Type B pancreatic cell (in vitro differentiated cells): ENCODE results near the gene AMPD2. TPM values are rescaled to one million over a fixed set of nuclear protein-coding genes. Genes with fewer than 3 reads are reported as not detected.

Source experiments
- DNase-seq: peaks from one replicate; pipeline ENCODE4 v3.0.0; 2021; ENCODE audit warnings: mixed read lengths; ENCODE audit not compliant: unreplicated experiment; ENCODE audit errors: extremely low spot score
- H3K27ac Mint-ChIP-seq: 2 replicates; pipeline ENCODE4 v1.8.0; 2021; ENCODE audit warnings: mild to moderate bottlenecking, mixed read lengths
- H3K27me3 Mint-ChIP-seq: 2 replicates; pipeline ENCODE4 v1.8.0; 2021; ENCODE audit warnings: mixed read lengths
- H3K36me3 Mint-ChIP-seq: 2 replicates; pipeline ENCODE4 v1.8.0; 2021; ENCODE audit warnings: mixed read lengths
- H3K4me1 Mint-ChIP-seq: one replicate; pipeline ENCODE4 v1.8.0; 2021; ENCODE audit warnings: mixed read lengths; ENCODE audit not compliant: unreplicated experiment
- H3K4me3 Mint-ChIP-seq: 2 replicates; pipeline ENCODE4 v1.8.0; 2021; ENCODE audit warnings: mild to moderate bottlenecking, mixed read lengths
- H3K9me3 Mint-ChIP-seq: 2 replicates; pipeline ENCODE4 v1.8.0; 2021; ENCODE audit warnings: mixed read lengths
- total RNA-seq: library from RNA; stranded (reverse); gene quantifications from 2 replicates; pipeline ENCODE4 v1.2.1, GENCODE V29; 2021; ENCODE audit warnings: low replicate concordance
- TF ChIP-seq, protein P1 (sequence below): fragments of 200-600 bp; sonication (generic); conservative IDR thresholded peaks from 2 replicates; pipeline ENCODE4 v1.5.0; 2021; ENCODE audit warnings: antibody characterized with exemption, mild to moderate bottlenecking

The AMPD2 gene
- total RNA-seq, 1 donor from 2014 or later: 105 TPM

DNA sequence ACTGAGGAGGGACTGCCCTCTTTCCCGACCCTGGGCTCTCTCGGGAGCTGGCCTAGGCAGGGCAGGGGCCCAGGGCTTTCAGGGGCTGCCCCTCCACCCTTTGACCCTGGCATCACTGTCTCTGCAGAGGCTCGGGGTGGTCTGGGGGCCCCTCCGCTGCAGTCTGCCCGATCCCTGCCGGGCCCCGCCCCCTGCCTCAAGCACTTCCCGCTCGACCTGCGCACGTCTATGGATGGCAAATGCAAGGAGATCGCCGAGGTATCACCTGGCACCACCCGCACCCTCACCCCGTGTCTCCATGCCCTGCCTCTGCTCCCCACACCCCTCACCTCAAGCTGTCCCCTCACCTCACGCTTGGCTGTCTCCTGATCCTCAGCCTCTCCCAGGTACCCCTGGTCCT is 5.5 kb downstream of the AMPD2 start:
- H3K27me3 Mint-ChIP-seq: no peaks in the 10 kb centered on the region
- H3K27ac Mint-ChIP-seq: peak overlapping the region; percentile 48
- peaks cover 24% of the 10 kb centered on the region for H3K4me1 Mint-ChIP-seq
- TF ChIP-seq, protein P1, sequence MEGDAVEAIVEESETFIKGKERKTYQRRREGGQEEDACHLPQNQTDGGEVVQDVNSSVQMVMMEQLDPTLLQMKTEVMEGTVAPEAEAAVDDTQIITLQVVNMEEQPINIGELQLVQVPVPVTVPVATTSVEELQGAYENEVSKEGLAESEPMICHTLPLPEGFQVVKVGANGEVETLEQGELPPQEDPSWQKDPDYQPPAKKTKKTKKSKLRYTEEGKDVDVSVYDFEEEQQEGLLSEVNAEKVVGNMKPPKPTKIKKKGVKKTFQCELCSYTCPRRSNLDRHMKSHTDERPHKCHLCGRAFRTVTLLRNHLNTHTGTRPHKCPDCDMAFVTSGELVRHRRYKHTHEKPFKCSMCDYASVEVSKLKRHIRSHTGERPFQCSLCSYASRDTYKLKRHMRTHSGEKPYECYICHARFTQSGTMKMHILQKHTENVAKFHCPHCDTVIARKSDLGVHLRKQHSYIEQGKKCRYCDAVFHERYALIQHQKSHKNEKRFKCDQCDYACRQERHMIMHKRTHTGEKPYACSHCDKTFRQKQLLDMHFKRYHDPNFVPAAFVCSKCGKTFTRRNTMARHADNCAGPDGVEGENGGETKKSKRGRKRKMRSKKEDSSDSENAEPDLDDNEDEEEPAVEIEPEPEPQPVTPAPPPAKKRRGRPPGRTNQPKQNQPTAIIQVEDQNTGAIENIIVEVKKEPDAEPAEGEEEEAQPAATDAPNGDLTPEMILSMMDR: no peak
- no peaks in the 10 kb centered on the region for H3K9me3 Mint-ChIP-seq
- peak; percentile 60 for DNase-seq
- H3K36me3 Mint-ChIP-seq: peaks cover 4% of the 10 kb centered on the region
- no peak overlapping the region for H3K4me3 Mint-ChIP-seq

DNA sequence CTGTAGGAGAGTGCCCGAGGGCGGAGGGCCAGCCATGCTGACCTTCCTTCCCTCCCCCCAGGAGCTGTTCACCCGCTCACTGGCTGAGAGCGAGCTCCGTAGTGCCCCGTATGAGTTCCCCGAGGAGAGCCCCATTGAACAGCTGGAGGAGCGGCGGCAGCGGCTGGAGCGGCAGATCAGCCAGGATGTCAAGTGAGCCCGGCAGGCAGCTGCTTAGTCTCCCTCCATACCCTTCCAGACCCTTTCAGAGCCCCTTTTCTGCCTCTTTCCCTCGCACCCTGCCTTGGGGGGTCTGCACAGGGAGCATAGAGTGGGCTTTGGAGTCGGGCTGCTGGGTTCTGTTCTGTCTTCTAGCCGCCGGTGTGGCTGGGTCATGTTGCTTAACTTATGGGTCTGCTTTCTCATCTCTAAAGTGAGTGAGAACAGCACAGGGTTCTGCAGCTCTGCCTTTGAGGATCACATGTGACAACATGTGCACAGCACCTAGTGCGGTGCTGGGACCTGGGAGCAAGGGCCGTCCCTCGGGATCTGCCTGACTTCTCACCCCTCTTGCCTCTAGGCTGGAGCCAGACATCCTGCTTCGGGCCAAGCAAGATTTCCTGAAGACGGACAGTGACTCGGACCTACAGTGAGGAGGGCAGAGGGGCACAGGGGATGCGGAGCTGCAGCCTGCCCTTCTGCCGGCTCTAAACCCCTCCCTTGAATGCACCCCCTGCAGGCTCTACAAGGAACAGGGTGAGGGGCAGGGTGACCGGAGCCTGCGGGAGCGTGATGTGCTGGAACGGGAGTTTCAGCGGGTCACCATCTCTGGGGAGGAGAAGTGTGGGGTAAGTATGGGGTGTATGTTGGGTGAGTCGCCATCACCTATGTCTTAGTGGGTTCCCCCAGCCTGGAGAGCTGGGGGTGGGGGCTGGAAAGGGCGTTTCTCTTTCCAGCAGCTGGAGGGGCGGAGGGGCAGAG is 6.2 kb downstream of the AMPD2 start:
- peak; percentile 36 for DNase-seq
- Mint-ChIP-seq H3K36me3 (peaks cover 4% of the 10 kb centered on the region), H3K27me3 (no peaks in the 10 kb centered on the region), H3K27ac (peak overlapping the region; percentile 48), H3K9me3 (no peaks in the 10 kb centered on the region), H3K4me3 (no peak overlapping the region), H3K4me1 (peaks cover 24% of the 10 kb centered on the region)
- TF ChIP-seq, protein P1: no peak

DNA sequence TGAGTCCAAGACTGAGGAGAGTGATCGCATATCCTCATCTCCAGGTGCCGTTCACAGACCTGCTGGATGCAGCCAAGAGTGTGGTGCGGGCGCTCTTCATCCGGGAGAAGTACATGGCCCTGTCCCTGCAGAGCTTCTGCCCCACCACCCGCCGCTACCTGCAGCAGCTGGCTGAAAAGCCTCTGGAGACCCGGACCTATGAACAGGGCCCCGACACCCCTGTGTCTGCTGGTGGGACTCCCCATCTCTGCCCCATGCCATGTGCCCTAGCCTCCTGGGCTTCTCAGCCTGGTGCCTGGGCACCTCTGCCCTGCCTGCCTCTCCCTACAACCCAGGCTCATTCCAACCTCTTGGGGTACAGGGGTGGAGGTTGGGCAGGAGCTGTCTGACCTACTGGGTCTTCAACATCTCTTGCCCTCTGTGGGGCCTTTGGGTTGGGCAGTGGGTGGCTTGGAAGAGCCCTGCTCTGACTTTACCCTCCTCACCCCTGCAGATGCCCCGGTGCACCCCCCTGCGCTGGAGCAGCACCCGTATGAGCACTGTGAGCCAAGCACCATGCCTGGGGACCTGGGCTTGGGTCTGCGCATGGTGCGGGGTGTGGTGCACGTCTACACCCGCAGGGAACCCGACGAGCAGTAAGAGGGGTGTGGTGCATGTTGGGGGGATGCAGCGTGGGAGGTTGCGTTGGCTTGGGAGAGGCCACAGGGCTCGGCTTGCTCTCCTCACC is 7.2 kb downstream of the AMPD2 start:
- no peak overlapping the region for H3K27ac Mint-ChIP-seq
- no peak for DNase-seq
- H3K36me3 Mint-ChIP-seq: peaks cover 4% of the 10 kb centered on the region
- no peak overlapping the region for H3K4me3 Mint-ChIP-seq
- no peaks in the 10 kb centered on the region for H3K27me3 Mint-ChIP-seq
- peaks cover 21% of the 10 kb centered on the region for H3K4me1 Mint-ChIP-seq
- H3K9me3 Mint-ChIP-seq: no peaks in the 10 kb centered on the region
- TF ChIP-seq, protein P1: no peak

DNA sequence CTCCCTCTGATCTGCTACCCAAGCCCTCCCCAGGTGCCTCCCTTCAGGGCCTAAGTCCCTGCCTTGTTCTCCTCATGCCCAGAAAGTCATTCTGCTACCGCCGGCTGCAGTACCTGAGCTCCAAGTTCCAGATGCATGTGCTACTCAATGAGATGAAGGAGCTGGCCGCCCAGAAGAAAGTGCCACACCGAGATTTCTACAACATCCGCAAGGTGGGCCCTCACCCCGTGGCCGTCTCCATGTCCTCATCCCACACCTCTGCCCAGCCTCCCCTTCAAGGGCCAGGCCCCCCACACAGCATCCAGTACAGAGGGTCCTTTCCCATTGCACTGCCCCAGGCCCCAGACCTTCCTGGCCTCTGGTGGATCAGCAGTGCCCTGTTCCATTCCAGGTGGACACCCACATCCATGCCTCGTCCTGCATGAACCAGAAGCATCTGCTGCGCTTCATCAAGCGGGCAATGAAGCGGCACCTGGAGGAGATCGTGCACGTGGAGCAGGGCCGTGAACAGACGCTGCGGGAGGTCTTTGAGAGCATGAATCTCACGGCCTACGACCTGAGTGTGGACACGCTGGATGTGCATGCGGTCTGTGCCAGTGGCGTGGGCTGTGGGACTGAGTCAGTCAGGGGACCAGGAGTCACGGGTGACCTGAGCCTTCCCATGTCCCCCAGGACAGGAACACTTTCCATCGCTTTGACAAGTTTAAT is 8.2 kb downstream of the AMPD2 start:
- peaks cover 4% of the 10 kb centered on the region for H3K36me3 Mint-ChIP-seq
- H3K27ac Mint-ChIP-seq: no peak overlapping the region
- H3K4me1 Mint-ChIP-seq: peaks cover 11% of the 10 kb centered on the region
- TF ChIP-seq, protein P1: no peak
- no peaks in the 10 kb centered on the region for H3K9me3 Mint-ChIP-seq
- no peak overlapping the region for H3K4me3 Mint-ChIP-seq
- peak; percentile 58 for DNase-seq
- H3K27me3 Mint-ChIP-seq: no peaks in the 10 kb centered on the region

DNA sequence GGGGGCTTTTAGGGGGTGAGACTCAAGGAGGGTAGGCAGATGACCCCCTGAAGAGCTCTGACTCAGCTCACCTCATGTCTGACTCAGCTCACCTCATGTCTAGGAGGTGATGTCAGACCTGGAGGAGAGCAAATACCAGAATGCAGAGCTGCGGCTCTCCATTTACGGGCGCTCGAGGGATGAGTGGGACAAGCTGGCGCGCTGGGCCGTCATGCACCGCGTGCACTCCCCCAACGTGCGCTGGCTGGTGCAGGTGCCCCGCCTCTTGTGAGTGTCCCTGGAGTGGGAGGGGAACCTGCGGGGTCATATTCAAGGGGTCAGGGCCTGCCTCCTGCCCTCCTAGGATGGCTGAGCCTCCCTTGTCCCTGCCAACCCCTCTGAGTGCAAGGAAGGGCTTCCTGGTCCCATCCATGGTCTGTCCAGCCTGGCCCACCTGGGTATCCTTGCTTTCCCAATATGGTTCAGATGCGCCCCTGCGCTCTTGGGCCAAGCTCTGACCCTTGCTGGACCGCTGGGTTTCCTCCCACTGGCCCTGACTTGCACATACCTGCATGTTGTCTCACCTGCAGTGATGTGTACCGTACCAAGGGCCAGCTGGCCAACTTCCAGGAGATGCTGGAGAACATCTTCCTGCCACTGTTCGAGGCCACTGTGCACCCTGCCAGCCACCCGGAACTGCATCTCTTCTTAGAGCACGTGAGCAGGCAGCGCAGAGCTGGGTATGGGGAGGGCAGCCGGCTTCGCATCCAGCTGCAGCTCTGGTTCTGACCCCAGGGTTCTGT is 9.1 kb downstream of the AMPD2 start:
- Mint-ChIP-seq H3K9me3 (no peaks in the 10 kb centered on the region), H3K4me1 (peaks cover 8% of the 10 kb centered on the region), H3K27me3 (no peaks in the 10 kb centered on the region), H3K4me3 (no peak overlapping the region), H3K36me3 (peaks cover 4% of the 10 kb centered on the region), H3K27ac (no peak overlapping the region)
- TF ChIP-seq, protein P1: no peak
- DNase-seq: no peak
